ENCODE measurements around the gene CREB3L2.

The CREB3L2 gene

GRCh38 chr7:137942484-137943115 lies 59.3 kb downstream of the CREB3L2 start:
- TF ChIP-seq CTCF (IDR thresholded peaks at IDR 0.05; ENCODE audit: borderline replicate concordance, control extremely low read depth, extremely low read depth, insufficient read depth, missing control alignments): no peak
- in situ Hi-C loops (cut with MboI; ENCODE audit: low sequenced_read_pairs, unreplicated experiment): no loop called here
- no peak for DNase-seq (ENCODE audit: low spot score)

DNA sequence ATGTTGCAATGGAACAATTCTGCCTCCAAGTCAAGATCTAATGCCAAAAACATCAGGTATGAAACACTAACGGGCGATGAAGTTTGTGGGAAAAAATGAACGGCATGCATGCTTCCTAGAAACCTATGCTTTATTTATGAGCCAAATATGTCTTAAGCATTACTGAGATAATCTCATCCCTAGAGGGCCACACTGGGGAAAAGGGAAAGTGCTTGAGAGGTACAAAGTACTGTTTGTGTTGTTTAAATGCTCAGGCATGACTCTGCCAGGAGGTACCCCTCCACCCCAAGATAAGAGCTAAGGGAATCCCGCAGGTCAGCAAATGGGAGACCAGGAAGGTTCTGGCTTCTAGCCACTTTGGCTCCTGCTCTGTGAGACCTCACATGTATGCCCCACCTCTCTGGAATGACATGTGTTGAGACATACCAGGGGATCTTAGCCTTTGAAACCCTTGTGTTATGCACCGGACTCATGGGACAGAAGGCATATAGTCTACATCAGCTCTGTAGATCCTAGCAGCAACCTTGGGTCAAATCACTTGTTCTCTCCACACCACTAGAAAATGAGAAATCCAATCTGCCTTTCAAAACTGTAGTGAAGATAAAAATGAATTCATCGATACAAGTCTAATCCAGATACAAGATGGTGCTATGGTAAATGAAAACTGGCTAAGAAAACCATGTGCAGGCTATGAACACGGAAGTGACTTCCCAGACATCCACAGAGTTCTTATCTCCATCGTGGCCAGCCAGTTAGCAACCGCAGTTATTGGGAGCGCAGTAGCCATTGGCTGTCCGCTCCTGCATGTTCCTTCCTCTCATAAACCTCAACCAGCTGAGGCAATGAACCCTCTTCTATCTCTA lies 61.0 kb downstream of the CREB3L2 start:
- no peak for DNase-seq (ENCODE audit: low spot score)
- in situ Hi-C loops (cut with MboI; ENCODE audit: low sequenced_read_pairs, unreplicated experiment): no loop called here
- no peak for TF ChIP-seq CTCF (IDR thresholded peaks at IDR 0.05; ENCODE audit: borderline replicate concordance, control extremely low read depth, extremely low read depth, insufficient read depth, missing control alignments)

GRCh38 chr7:137940218-137940617 lies 61.7 kb downstream of the CREB3L2 start:
- DNase-seq (ENCODE audit: low spot score): no peak
- in situ Hi-C loops (cut with MboI; ENCODE audit: low sequenced_read_pairs, unreplicated experiment): no loop called here
- no peak for TF ChIP-seq CTCF (IDR thresholded peaks at IDR 0.05; ENCODE audit: borderline replicate concordance, control extremely low read depth, extremely low read depth, insufficient read depth, missing control alignments)

- in situ Hi-C loops (cut with MboI; ENCODE audit: low sequenced_read_pairs, unreplicated experiment): no loop called here
- no peak for DNase-seq (ENCODE audit: low spot score)
- no peak for TF ChIP-seq CTCF (IDR thresholded peaks at IDR 0.05; ENCODE audit: borderline replicate concordance, control extremely low read depth, extremely low read depth, insufficient read depth, missing control alignments)
Observed at GRCh38 chr7:137937202-137937560, 64.7 kb downstream of the CREB3L2 start.

DNA sequence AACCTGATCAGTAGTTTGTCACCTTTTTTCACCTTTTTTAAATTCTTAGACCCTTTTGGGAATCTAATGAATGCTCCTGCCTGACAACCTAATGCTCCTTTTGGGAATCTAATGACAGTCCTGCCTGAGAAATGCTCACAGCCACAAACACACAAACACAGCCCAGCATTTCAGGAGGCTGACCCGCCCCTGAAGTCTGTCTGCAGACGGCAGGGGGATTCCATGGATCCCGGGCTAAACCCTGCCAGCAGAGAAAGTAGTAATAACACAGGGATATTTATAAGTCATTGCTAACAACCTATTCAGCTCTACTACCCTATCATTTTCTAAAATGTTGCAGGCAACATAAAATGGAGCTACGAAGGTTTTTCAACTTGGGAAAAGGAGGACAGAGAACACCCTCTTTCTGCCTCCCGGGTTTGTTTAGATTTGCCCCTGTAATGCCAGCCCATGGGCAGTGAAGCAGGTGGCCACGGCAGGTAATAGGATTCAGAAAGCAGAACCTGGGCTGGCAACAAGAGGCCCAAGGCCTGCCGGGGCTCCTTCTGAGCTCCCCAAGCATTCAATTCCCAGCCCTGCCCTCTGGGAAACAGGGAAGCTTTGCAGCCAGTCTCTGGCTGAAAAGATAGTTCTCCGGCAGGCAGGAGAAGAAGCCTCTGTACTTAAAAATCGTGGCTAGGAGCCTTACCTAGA lies 65.2 kb downstream of the CREB3L2 start:
- DNase-seq (ENCODE audit: low spot score): no peak
- in situ Hi-C loops (cut with MboI; ENCODE audit: low sequenced_read_pairs, unreplicated experiment): no loop called here
- no peak for TF ChIP-seq CTCF (IDR thresholded peaks at IDR 0.05; ENCODE audit: borderline replicate concordance, control extremely low read depth, extremely low read depth, insufficient read depth, missing control alignments)

- in situ Hi-C loops (cut with MboI; ENCODE audit: low sequenced_read_pairs, unreplicated experiment): no loop called here
- TF ChIP-seq CTCF (IDR thresholded peaks at IDR 0.05; ENCODE audit: borderline replicate concordance, control extremely low read depth, extremely low read depth, insufficient read depth, missing control alignments): no peak
- no peak for DNase-seq (ENCODE audit: low spot score)
Observed at GRCh38 chr7:137935884-137936508, 65.9 kb downstream of the CREB3L2 start.

Data from GM13976 (cell line).